Measurements from ENCODE around the gene KCNMB2. TPM values are rescaled to one million over a fixed set of nuclear protein-coding genes. Genes with fewer than 3 reads are reported as not detected.
A peak's percentile ranks its signal among the peaks of the same experiment; 100 is the strongest.

Gene KCNMB2
- total RNA-seq, 6 donors from 2014 or later: 0.51 to 3.0 (median 1.1) TPM; not detected in 3

DNA sequence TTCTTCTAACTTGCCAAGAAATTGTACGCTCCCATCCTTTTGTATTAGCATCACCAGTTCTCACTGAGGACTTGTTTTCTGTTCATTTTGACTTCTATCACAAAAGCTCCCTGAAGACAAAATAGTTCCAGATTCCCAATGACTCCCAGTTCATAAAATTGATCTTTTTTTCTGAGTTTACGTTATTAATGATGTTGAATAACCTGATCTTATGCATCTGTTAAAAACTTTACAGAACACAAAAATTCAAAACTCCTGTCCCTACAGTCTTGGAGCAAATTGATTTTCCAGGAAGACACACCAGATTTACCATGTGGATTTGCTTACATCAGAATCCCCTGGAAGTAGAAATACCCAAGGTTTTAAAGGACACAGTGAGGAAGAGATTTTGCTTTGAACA is 8.3 kb upstream of the KCNMB2 start:
- Histone ChIP-seq H3K36me3 (no peaks in the 10 kb centered on the region), H3K27me3 (no peaks in the 10 kb centered on the region), H3K4me3 (no peak overlapping the region), H3K27ac (no peak overlapping the region), H3K9me3 (no peaks in the 10 kb centered on the region), H3K4me1 (no peaks in the 10 kb centered on the region)
- WGBS, 2 donors: 93 to 96% methylated on average over 2 of the region's 2 CpGs
- no peak for TF ChIP-seq EP300 (IDR thresholded peaks at IDR 0.05)
- no peak for TF ChIP-seq POLR2A (IDR thresholded peaks at IDR 0.05)
- TF ChIP-seq POLR2AphosphoS5 (IDR thresholded peaks at IDR 0.05): no peak
- TF ChIP-seq, protein P1, sequence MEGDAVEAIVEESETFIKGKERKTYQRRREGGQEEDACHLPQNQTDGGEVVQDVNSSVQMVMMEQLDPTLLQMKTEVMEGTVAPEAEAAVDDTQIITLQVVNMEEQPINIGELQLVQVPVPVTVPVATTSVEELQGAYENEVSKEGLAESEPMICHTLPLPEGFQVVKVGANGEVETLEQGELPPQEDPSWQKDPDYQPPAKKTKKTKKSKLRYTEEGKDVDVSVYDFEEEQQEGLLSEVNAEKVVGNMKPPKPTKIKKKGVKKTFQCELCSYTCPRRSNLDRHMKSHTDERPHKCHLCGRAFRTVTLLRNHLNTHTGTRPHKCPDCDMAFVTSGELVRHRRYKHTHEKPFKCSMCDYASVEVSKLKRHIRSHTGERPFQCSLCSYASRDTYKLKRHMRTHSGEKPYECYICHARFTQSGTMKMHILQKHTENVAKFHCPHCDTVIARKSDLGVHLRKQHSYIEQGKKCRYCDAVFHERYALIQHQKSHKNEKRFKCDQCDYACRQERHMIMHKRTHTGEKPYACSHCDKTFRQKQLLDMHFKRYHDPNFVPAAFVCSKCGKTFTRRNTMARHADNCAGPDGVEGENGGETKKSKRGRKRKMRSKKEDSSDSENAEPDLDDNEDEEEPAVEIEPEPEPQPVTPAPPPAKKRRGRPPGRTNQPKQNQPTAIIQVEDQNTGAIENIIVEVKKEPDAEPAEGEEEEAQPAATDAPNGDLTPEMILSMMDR (IDR thresholded peaks at IDR 0.05): no peak
- DNase-seq (no peak), ATAC-seq (ENCODE audit: low FRiP score in 2 of 2) (no peak)

DNA sequence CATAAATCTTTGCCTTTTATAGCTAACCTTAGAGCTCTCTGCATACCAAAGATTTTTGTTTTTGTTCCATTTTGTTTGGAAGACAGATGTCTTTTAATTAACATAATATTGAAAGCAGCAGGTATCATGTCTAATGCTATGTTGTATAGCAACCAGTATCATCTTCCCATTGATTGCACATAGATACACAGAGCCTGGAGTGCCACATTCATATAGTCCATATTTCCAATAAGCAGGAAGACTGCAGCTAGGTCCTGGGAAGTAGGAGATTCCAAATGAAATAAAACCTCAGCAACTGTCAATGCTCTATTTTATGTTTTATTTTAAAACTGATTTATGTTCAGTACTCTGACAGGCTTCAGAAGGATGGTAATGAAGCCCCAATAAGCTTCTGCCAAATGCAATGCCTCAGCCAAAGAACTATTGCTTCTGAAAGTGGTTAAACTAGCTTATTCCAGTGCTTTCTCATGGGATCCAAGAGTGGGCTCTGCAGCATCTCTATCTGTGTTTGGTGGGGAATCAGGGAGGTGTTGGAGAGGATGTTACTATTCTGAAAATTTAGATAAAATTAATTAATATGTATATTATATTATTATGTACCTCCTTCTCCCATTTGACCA is 6.5 kb upstream of the KCNMB2 start:
- no peak for ATAC-seq (ENCODE audit: low FRiP score in 2 of 2)
- no peak for DNase-seq
- H3K36me3 ChIP-seq: no peaks in the 10 kb centered on the region
- H3K27ac ChIP-seq: no peak overlapping the region
- no peaks in the 10 kb centered on the region for H3K27me3 ChIP-seq
- H3K4me3 ChIP-seq: no peak overlapping the region
- no peaks in the 10 kb centered on the region for H3K4me1 ChIP-seq
- H3K9me3 ChIP-seq: no peaks in the 10 kb centered on the region
- TF ChIP-seq EP300 (IDR thresholded peaks at IDR 0.05): no peak

- TF ChIP-seq POLR2AphosphoS5 (IDR thresholded peaks at IDR 0.05): no peak
- 67 to 70% methylated on average over 2 of the region's 2 CpGs for WGBS, 2 donors
- no peak for DNase-seq
- Histone ChIP-seq H3K27me3 (no peaks in the 10 kb centered on the region), H3K4me1 (peaks cover 0 to 6% (median 0%) of the 10 kb centered on the region in 4 donors), H3K4me3 (no peak overlapping the region), H3K9me3 (no peaks in the 10 kb centered on the region), H3K36me3 (no peaks in the 10 kb centered on the region), H3K27ac (no peak overlapping the region)
- no peak for ATAC-seq (ENCODE audit: low FRiP score in 2 of 2)
Measured at GRCh38 chr3:178532476-178532875, 3.8 kb upstream of the KCNMB2 start.

DNA sequence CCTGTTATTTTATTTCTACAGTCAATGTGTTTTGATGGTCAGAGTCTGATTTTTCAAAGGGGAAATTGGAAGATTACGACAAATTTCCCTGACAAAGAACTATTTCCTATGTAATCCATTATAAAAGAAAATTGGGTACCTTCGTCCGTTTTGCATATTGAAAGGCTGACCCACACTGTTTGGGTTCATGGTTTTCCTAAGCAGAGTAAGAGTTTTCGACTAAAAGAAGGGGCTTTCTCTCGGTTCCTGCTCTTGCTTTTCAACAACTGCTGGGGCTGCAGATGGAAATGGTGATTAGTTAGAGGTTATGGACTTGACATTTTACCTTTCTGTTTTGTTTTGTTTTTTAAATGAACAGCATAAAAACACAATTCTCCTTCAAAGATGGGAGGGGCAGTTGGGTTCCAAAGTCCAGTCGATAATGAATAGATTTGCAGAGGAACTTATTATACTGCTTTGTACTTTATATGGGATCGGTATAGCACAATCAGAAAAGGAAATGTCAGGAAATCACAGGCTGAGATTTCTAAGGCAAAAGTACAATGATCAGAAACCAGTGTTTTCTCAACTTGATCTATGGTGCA is 978 bp downstream of the KCNMB2 start:
- no peak overlapping the region for H3K27ac ChIP-seq
- TF ChIP-seq POLR2AphosphoS5 (IDR thresholded peaks at IDR 0.05): no peak
- TF ChIP-seq, protein P1 (IDR thresholded peaks at IDR 0.05): no peak
- no peak for TF ChIP-seq EP300 (IDR thresholded peaks at IDR 0.05)
- TF ChIP-seq POLR2A (IDR thresholded peaks at IDR 0.05): no peak
- no peak for ATAC-seq (ENCODE audit: low FRiP score in 2 of 2)
- no peaks in the 10 kb centered on the region for H3K27me3 ChIP-seq
- DNase-seq: no peak
- 35 to 57% methylated on average over 7 of the region's 7 CpGs for WGBS, 2 donors
- peaks cover 0 to 6% (median 0%) of the 10 kb centered on the region in 4 donors for H3K4me1 ChIP-seq
- H3K4me3 ChIP-seq: peak overlapping the region in 3 of 4 donors; percentile 20 to 41 (median 30)
- no peaks in the 10 kb centered on the region for H3K9me3 ChIP-seq
- no peaks in the 10 kb centered on the region for H3K36me3 ChIP-seq

DNA sequence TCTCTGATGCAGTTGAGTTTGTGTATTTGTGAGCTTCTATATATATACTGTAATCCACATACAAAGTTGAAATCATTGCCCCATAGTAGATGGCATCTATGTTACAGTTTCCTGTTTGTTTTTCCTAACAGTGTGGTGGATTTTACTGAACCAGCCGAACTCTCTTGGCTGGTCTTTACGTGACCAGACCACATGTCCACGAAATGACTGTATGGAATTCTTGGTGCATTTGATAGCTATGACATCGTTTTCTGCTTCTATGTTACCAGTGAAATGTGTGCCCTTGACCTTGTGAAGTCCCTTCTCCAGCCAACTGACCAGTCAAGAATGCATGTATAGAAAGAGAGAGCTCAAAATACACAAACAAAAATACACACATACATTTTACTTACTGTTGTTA is 1.8 kb downstream of the KCNMB2 start:
- 60 to 82% methylated on average over 4 of the region's 4 CpGs for WGBS, 2 donors
- TF ChIP-seq POLR2A (IDR thresholded peaks at IDR 0.05): no peak
- no peak for TF ChIP-seq POLR2AphosphoS5 (IDR thresholded peaks at IDR 0.05)
- TF ChIP-seq, protein P1 (IDR thresholded peaks at IDR 0.05): no peak
- no peak for TF ChIP-seq EP300 (IDR thresholded peaks at IDR 0.05)
- DNase-seq: no peak

GRCh38 chr3:178540184-178540583 is 3.9 kb downstream of the KCNMB2 start:
- TF ChIP-seq, protein P1 (IDR thresholded peaks at IDR 0.05): no peak
- TF ChIP-seq POLR2AphosphoS5 (IDR thresholded peaks at IDR 0.05) (no peak), POLR2A (IDR thresholded peaks at IDR 0.05) (no peak), EP300 (IDR thresholded peaks at IDR 0.05) (no peak)

More for the DNA sequence above, 1.8 kb downstream of the KCNMB2 start:
- Histone ChIP-seq H3K27ac (no peak overlapping the region), H3K27me3 (no peaks in the 10 kb centered on the region), H3K4me3 (no peak overlapping the region), H3K9me3 (no peaks in the 10 kb centered on the region), H3K36me3 (no peaks in the 10 kb centered on the region), H3K4me1 (peaks cover 0 to 6% (median 0%) of the 10 kb centered on the region in 4 donors)
- no peak for ATAC-seq (ENCODE audit: low FRiP score in 2 of 2)

More at GRCh38 chr3:178540184-178540583, 3.9 kb downstream of the KCNMB2 start:
- no peak overlapping the region for H3K4me3 ChIP-seq
- H3K36me3 ChIP-seq: no peaks in the 10 kb centered on the region
- ATAC-seq (ENCODE audit: low FRiP score in 2 of 2) (no peak), DNase-seq (no peak)
- H3K27ac ChIP-seq: no peak overlapping the region
- H3K9me3 ChIP-seq: no peaks in the 10 kb centered on the region
- no peaks in the 10 kb centered on the region for H3K27me3 ChIP-seq
- peaks cover 0 to 6% (median 0%) of the 10 kb centered on the region in 4 donors for H3K4me1 ChIP-seq
- WGBS, 2 donors: 91 to 93% methylated on average over 3 of the region's 3 CpGs

Data from upper lobe of left lung (tissue), 6 donors.